Glomerular visceral epithelial cell (primary cell): ENCODE data around the gene MRPL46.
"Not testable (repeated sequence)": the region's sequence is repeated elsewhere in the genome, so short reads cannot be mapped to it uniquely, and the experiment has no call there.

Experiments used
- DNase-seq: peaks from one replicate; pipeline ENCODE4 v3.0.0-alpha.2; 2016; ENCODE audit errors: extremely low spot score

Gene MRPL46

GRCh38 chr15:88477904-88478303 is 10.7 kb upstream of the MRPL46 start:
- no peak for DNase-seq

GRCh38 chr15:88477126-88477525 is 9.9 kb upstream of the MRPL46 start:
- no peak for DNase-seq

GRCh38 chr15:88476635-88477060 is 9.5 kb upstream of the MRPL46 start:
- peak; percentile 25 for DNase-seq

GRCh38 chr15:88473661-88474293 is 6.6 kb upstream of the MRPL46 start:
- DNase-seq = peak; percentile 30

GRCh38 chr15:88472225-88472624 is 5.0 kb upstream of the MRPL46 start:
- no peak for DNase-seq

- no peak for DNase-seq
These were observed 3.6 kb upstream of the MRPL46 start for GRCh38 chr15:88470625-88471372.

- no peak for DNase-seq
These were observed 2.1 kb upstream of the MRPL46 start for GRCh38 chr15:88469321-88469720.

GRCh38 chr15:88468721-88469120 is 1.5 kb upstream of the MRPL46 start:
- not testable (repeated sequence) for DNase-seq

GRCh38 chr15:88467935-88468528 is 844 bp upstream of the MRPL46 start:
- no peak for DNase-seq

GRCh38 chr15:88465633-88466224 is 1.5 kb downstream of the MRPL46 start:
- peak; percentile 17 for DNase-seq

- DNase-seq = no peak
These were observed 3.2 kb downstream of the MRPL46 start for GRCh38 chr15:88463870-88464532.

GRCh38 chr15:88456733-88457132 is 10.5 kb downstream of the MRPL46 start:
- DNase-seq = no peak

- DNase-seq = peak; percentile 73
These were observed 12.0 kb downstream of the MRPL46 start for GRCh38 chr15:88454867-88455810.

- DNase-seq = peak; percentile 9
These were observed 13.0 kb downstream of the MRPL46 start for GRCh38 chr15:88454236-88454635.

GRCh38 chr15:88453651-88454050 is 13.5 kb downstream of the MRPL46 start:
- no peak for DNase-seq

- peak; percentile 81 for DNase-seq
These were observed 16.9 kb downstream of the MRPL46 start for GRCh38 chr15:88450125-88450798.

GRCh38 chr15:88449581-88449980 is 17.6 kb downstream of the MRPL46 start:
- DNase-seq = no peak

GRCh38 chr15:88448991-88449461 is 18.2 kb downstream of the MRPL46 start:
- no peak for DNase-seq

GRCh38 chr15:88447741-88448140 is 19.4 kb downstream of the MRPL46 start:
- no peak for DNase-seq

- peak; percentile 55 for DNase-seq
These were observed 20.0 kb downstream of the MRPL46 start for GRCh38 chr15:88447206-88447605.
